ENCODE results near the gene WNT9B. TPM values are rescaled to one million over a fixed set of nuclear protein-coding genes. Genes with fewer than 3 reads are reported as not detected.

The WNT9B gene
- total RNA-seq, 1 donor from 2014 or later = 0.98 TPM

DNA sequence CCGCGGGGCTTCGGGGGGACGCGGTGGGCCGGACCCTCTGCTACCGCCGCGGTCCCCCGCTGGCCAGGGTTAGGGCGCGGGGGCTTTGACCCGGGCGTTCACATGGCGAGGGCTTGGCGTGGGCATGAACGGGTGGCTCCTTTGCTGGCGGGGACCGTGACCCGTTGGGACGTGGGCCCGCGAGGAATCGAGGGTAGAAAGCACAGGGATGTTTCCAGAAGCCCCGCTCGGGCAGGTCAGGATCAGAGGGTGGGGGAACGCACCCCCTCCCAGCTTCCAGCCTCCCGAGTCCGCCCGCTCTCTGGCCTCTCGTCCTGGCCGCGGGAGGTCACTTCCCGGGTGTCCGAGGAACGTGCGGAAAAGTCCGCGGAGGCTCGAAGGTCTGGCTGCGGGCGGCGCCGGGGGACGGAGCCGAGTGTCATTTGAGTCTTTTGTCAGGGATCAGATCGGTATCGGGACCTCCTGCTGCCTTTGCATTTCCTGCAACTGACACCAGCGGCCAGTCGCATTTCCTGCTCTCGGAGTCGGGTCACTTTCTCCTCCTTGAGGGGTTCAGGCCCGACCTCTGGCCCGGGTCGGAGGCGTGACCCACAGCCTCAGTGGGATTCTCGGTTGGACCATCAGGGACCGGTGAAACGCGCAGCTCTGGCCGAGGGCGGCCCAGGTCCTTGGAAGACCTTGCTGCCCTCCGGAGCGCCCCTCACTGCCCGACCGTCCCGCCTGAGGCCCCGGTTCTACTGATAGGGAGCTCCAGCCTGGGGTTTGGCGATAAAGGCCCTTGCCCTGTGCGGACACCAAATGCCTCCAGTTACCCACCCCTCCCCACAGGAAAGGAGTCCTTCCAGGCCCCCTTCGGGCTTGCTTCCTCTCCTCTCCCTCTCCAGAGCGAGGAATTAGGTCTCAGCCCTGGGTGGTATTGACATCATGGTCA lies 32.2 kb upstream of the WNT9B start:
- peaks cover 8% of the 10 kb centered on the region for H3K4me1 Mint-ChIP-seq (ENCODE audit: low read depth)
- no peak for DNase-seq (ENCODE audit: low spot score, unreplicated experiment)
- no peaks in the 10 kb centered on the region for H3K9me3 Mint-ChIP-seq (ENCODE audit: low read depth)
- peaks cover 88% of the 10 kb centered on the region for H3K27me3 Mint-ChIP-seq
- no peaks in the 10 kb centered on the region for H3K36me3 Mint-ChIP-seq (ENCODE audit: insufficient read depth)
- peak overlapping the region; percentile 61 for H3K4me3 Mint-ChIP-seq (ENCODE audit: low read depth)
- TF ChIP-seq, protein P1, sequence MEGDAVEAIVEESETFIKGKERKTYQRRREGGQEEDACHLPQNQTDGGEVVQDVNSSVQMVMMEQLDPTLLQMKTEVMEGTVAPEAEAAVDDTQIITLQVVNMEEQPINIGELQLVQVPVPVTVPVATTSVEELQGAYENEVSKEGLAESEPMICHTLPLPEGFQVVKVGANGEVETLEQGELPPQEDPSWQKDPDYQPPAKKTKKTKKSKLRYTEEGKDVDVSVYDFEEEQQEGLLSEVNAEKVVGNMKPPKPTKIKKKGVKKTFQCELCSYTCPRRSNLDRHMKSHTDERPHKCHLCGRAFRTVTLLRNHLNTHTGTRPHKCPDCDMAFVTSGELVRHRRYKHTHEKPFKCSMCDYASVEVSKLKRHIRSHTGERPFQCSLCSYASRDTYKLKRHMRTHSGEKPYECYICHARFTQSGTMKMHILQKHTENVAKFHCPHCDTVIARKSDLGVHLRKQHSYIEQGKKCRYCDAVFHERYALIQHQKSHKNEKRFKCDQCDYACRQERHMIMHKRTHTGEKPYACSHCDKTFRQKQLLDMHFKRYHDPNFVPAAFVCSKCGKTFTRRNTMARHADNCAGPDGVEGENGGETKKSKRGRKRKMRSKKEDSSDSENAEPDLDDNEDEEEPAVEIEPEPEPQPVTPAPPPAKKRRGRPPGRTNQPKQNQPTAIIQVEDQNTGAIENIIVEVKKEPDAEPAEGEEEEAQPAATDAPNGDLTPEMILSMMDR (IDR thresholded peaks at IDR 0.05; ENCODE audit: unreplicated experiment) = no peak
- H3K27ac Mint-ChIP-seq = no peak overlapping the region

DNA sequence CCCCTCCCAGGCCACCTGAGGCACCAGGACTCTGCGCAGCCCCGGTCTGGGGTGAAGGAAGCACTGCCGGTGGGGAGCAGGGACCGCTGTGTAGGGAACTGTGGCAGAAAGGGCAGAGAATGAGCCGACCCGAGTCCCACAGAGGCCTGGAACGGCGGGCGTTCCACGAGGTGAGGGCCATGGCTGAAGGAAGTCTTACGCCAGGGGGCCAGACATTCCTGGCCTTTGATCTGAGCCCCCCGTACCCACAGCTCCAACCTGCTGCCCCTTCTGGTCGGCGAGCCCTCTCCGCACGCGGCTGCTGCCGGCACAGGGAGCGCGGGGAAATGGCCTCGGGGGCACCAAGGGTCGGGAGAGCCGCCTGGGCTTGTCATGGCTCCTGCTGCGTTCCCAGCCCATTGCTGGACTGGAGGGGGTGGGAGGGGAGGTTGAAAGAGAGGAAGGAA lies 31.5 kb upstream of the WNT9B start:
- Mint-ChIP-seq H3K4me3 (ENCODE audit: low read depth) (peak overlapping the region; percentile 61), H3K36me3 (ENCODE audit: insufficient read depth) (no peaks in the 10 kb centered on the region), H3K27ac (no peak overlapping the region), H3K27me3 (peaks cover 88% of the 10 kb centered on the region), H3K4me1 (ENCODE audit: low read depth) (peaks cover 8% of the 10 kb centered on the region), H3K9me3 (ENCODE audit: low read depth) (no peaks in the 10 kb centered on the region)
- DNase-seq (ENCODE audit: low spot score, unreplicated experiment) = no peak
- TF ChIP-seq, protein P1 (IDR thresholded peaks at IDR 0.05; ENCODE audit: unreplicated experiment) = no peak

DNA sequence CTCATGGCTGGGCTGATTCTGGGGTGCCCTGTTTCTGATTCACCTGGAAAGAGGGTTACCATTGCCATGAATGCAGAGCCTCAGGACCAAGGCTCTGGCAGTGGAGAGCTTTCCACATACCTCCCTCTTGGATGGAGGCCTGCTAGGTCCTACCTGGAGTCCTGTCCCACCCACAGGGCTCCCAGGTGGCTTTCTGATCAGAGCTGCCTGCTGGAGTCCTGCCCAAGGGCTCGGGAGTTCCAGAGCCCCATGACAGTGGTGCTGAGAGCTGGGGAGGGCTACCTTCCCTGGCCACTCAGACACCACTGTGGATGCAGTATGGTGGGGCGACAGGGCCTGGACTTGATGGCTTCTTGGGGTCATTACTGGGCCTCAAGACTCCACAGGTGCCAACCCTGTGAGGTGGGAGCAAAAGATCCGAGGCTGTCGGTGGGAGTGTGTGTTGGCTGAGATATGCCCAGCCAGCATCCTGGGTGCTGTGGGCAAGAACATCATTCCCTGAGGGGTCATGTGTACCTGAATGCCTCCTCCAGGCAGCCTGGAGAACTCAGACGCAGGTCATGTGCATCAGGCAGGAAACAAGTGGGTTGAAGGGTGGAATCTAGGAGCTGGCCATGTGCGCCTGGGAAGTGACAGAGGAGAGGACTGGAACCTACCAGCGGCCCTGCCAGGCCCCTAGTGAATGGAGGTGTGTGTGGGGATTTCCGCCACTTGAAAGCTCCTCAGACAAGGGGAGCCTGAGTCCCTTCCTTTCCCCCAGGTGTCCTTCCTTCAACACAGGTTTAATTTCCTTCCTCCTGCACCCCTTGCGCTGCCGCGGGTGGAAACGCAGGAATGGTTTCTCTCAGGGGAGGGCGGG lies 30.6 kb upstream of the WNT9B start:
- H3K9me3 Mint-ChIP-seq (ENCODE audit: low read depth) = no peaks in the 10 kb centered on the region
- peaks cover 88% of the 10 kb centered on the region for H3K27me3 Mint-ChIP-seq
- DNase-seq (ENCODE audit: low spot score, unreplicated experiment) = no peak
- H3K4me3 Mint-ChIP-seq (ENCODE audit: low read depth) = no peak overlapping the region
- H3K4me1 Mint-ChIP-seq (ENCODE audit: low read depth) = peaks cover 8% of the 10 kb centered on the region
- no peaks in the 10 kb centered on the region for H3K36me3 Mint-ChIP-seq (ENCODE audit: insufficient read depth)
- no peak overlapping the region for H3K27ac Mint-ChIP-seq
- TF ChIP-seq, protein P1 (IDR thresholded peaks at IDR 0.05; ENCODE audit: unreplicated experiment) = no peak

DNA sequence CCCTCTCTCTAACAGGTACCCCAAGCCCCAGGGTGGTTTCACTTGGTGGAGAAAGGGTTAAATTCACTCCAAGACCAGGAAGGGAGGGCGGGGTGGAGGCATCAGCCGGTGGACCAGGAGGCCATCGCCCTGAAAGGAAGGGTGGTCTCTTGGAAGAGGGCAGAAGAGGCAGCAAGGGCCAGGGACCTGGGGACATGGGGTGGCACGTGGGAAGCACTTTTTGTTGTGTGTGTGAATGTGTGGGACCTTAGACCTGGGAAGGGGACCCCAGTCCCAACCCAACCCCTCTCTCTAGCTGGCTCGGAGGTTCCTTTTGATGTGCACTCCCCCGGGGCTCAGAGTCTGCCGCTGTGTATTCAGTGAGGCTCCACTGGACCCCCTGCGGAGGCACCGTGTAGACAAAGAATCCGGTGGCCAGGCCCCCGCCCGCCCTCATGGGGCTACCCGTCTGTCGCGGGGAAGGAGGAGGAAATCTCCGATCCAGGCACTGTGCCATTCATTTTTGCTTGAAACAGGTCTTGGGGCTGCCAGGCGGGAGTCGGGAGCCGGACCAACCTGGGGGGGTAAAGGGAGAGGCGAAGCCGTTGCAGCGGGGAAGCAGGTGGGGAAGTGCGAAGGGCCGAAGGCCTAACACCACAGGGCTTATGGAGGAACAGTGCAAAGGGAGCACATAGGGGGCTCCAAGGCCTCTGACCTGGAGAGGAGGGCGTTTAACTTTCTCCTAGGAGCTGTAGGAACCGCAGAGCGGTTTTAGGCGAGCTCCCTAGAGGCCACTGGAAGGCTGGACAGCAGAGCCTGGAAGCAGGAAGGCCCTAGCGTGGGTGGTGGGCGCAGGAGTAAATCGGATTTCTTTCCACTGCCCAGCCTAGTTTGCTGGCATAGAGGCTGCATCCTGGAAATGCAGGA lies 29.6 kb upstream of the WNT9B start:
- DNase-seq (ENCODE audit: low spot score, unreplicated experiment) = no peak
- Mint-ChIP-seq H3K36me3 (ENCODE audit: insufficient read depth) (no peaks in the 10 kb centered on the region), H3K9me3 (ENCODE audit: low read depth) (no peaks in the 10 kb centered on the region), H3K27me3 (peaks cover 81% of the 10 kb centered on the region), H3K27ac (no peak overlapping the region), H3K4me1 (ENCODE audit: low read depth) (peaks cover 8% of the 10 kb centered on the region), H3K4me3 (ENCODE audit: low read depth) (no peak overlapping the region)
- TF ChIP-seq, protein P1 (IDR thresholded peaks at IDR 0.05; ENCODE audit: unreplicated experiment) = no peak

Data from progenitor cell of endocrine pancreas (in vitro differentiated cells).